GM18526 (cell line): Measurements from ENCODE around the gene RGS7.

Source experiments
- POLR2A ChIP-seq: IDR thresholded peaks from 3 replicates; pipeline ENCODE4 v1.6.1; 2011; ENCODE audit not compliant: insufficient read length; ENCODE audit errors: extremely low read depth

Gene RGS7

DNA sequence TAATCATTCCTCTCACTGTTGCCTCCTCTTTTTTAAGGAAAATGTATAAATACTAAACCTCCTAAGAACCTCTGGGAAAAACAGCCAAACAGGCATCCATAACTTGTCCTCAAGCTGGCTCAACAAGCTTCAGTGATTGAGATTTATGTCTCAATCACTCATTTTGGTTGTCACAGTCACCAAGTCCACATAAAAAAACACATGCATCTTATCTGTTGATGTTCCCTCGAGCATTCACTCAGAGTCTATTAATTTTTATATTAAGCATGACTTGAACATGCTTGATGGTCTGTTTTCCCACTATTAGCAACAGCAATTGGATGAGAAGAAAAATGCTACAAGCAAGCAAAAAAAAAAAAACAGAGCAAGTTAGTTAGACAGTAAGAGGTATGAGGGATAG, 254.3 kb downstream of the RGS7 start:
- TF ChIP-seq POLR2A = no peak

DNA sequence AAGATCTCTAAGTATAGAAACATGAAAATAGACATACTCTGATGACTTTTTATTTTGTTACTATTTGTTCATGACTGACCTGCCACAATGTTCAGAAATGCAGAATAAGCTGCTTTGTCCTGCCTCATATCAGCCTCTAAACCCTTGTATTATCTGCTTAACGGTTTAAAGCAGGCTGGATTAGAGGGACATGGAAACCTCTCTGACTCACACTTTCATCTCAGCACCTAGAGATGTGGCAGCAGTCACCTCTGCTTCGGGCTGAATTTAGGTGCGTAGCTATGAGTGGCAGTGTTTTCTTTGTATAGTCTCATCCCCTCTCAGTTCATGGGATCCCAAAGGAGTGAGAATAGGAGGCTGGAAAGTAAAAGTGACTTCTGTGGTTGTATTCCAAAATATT, 255.4 kb downstream of the RGS7 start:
- TF ChIP-seq POLR2A = no peak

DNA sequence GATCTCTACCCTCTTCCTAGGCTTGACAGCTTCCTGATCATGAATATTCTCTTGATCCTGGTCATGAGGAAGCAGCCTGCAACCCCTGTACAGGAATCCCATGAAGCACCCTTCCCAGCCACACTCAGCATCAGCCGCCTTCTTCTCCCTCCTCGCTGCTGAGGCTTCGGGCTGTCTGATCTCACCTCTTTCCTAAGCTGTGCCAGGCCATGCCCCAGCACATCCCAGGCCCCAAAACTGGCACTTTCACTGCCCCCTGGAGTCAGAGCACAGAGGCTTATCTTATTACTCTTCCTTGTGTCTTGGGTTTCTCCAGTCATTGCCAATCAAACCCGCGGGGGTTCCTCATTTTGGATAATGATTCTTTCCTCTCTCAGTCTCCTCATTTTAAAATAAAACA, 259.5 kb downstream of the RGS7 start:
- no peak for TF ChIP-seq POLR2A

DNA sequence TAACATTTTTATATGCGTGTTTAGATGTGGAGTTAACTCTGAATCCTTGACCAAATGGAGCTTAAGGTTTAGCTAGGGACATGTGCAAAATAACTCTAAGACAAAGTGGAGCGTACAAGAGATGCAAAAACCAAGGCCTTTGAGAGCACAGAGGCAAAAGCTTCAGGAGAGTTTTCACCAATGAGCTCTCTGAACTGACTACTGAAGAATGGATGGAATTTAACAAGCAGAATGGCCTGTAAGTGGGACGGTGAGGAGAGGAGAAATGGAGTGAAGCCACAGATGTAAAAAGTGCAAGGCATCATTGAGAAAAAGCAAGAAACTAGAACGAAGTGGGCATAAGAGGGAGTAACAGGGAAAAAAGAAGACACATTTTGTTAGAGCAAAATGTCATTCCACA, 260.0 kb downstream of the RGS7 start:
- no peak for TF ChIP-seq POLR2A

DNA sequence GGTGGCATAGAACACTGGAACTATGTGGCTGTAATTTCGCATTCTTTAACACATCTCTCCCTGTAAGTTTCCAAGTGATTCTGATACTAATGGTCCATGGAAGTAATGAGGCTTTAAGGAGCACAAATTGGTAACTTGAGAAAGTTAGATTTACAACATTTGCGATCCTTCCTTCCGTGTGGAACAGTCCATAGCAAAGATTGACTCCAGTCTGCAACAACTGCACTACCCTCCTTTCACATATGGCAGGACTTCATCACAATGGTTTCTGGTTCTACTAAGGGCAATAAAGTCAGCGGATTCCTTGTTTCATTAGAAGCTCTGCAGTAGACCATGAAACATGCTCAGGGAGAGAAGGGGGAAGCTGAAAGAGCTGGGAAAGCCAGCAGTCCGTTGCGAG, 261.2 kb downstream of the RGS7 start:
- no peak for TF ChIP-seq POLR2A

DNA sequence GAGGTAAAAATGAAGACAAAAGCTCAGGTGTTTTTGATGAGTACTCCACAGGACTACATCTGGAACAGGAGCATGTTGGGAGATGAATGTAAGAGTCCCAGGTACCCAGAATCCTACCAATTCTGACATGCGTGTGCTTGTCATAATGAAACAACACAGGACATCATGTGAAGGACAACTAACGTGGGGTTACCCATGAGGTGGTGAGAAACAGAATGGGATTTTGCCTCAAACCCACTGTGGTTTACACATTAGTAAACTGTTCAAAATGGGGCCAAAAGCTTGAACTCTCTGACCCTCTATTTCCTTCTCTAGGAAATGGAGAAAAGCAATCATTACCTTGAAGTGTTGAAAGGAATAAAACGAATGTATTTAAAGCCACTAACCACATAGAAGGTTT, 266.2 kb downstream of the RGS7 start:
- no peak for TF ChIP-seq POLR2A

DNA sequence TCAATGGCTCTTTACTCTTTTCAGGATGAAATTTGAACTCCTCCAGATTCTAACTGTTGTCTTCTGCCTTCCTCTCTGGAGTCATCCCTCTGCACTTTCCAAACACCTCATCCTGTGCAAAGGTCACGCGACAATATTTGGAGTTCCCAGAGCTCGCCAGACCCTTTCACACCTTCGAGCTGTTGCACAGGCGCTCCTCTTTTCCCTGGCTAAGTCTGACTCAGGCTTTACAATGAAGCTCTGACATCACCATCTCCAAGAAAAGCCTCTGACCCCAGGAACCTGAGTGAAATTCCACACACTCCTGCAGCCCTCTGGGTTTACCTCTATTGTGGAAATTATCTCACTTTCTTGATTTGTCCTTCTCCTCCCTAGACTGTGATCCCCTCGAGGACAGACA, 270.3 kb downstream of the RGS7 start:
- no peak for TF ChIP-seq POLR2A

DNA sequence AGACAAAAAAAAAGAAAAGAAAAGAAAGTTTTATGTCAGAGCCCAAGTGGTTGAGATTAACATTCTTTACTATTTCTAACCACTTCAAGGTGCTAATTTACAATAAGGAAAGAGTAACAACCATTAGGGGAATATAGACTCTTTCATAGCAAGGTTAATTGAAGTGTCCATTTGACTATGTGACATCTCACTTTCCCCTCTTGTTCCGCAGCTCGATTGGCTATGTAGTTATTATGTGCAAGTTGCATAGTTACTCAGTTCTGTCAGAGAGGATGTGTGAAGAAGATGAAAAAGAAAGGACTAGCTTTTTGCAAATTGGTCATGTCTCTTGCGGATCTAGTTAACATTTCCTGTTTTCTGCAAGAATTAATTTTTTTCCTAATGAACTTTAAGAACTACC, 273.7 kb downstream of the RGS7 start:
- no peak for TF ChIP-seq POLR2A

DNA sequence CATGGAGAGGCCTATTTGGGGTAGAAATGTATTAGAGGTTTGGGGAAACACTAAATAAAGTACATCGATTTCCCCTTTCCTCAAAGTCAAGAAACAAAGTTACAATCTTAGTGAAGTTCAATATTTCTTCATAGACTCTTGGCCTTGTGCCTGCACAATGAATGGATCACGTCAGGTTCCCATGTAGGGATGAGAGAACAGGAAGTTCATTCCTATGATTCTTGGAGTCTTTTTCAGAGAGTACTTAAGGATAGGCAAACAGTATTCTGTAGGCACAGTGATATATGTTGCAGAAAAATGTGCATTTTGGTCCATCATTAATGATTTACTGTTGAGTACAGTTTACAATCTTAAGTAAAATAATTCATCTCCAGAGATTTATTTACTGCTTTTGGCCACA, 275.5 kb downstream of the RGS7 start:
- no peak for TF ChIP-seq POLR2A

DNA sequence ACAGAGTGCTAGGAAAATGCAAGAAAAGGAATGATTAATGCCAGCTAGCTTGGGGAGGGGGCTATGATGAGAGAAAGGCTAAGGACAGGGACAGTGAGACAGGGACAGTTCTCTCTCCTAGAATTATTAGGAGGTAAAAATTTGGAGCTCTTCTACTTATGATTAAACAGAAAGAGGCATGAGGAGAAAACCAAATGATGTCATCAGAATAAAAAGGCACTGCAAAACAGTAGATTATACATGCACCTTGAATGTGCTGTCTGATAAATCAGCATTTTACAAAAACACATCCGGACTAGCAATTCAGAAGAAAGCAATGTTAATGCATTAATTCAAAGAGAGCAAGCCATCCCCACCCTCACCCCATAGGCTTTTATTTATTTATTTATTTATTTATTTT, 277.5 kb downstream of the RGS7 start:
- no peak for TF ChIP-seq POLR2A

DNA sequence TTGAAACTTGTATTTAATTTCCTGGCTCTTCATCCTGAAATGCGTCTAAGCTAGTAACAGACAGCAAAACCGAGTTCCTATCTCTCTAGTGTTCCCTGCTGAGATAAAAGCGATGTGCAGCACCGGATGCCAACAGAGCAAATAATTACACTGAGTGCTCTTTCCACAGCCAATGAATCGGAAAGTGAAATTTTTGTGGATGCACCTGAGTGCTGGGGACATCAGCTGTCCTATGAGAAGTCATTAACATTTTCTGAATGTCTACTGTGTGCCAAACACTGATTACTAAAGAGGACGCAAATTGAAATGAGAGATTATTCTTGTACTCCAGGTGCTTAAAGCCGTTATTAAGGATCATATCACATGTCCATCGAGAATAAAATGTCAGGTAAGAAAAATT, 278.0 kb downstream of the RGS7 start:
- TF ChIP-seq POLR2A = no peak

DNA sequence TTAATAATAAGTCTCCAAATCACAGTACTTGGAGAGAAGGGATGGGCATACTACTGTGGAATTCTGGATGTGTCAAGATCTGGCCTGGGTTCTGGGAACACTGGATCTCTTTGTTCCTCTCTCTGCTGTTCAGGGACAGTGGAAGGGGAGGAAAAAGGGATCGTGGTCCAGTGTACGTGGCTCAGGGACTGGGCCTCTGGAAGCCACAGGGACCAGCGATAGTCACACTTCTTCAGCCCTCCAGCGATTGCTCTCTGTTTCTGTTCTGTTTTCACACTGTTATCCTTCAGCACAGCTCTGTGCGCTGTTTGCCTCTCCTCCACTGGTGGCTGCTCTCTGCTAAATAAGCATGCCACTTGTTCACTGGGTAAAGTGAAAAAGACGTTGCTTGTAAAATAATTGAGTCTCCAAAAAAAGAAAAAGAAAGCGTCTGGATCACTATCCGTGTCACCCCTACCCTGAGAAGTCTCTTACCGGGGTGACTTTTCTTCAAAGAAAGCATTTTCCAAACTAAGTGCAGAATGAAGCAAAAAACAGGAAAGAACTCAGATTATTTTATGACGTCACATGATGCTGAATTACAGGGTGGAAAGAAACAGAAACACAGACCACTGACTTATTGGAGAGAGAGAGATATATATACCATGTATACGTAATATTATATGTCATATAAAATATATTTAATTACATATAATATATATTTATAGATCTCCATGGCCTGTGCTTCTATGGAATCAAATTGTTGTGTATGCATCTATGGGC, 279.4 kb downstream of the RGS7 start:
- no peak for TF ChIP-seq POLR2A

DNA sequence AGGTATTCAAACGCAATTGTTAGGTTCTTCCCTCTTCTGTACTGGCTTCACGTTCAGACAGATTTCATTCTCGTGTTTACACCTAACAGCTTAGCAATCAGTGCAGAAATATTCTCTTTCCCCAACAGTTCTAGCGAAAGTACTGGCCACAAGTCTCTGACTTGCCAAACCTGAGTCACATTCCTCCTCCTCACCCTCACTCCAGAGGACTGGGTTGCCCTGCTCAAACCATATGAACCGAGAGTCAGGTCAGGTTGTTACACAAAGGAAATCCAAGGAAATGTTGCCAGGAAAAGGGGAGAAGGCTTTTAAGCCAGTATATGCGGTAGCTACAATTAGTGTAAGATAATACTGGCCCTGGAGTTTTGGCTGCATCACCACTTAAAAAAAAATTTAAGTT, 282.5 kb downstream of the RGS7 start:
- no peak for TF ChIP-seq POLR2A

DNA sequence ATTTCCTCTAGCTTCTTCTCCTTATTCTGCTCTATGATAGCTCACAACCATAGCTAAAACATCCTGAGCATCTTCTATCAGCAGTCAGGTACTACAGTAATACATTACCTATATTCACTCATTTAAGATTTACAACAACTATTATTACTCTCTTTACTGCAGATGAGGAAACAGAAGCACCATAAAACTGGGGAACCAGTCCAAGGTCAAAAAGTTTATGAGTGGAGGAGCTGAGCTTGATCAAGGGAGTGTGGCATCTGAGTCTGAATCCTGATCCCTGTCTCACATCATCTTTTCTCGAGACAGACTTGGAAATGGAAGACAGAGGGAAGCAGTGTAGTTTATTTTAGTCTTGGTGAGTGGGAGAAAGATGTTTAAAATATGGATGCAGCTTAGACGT, 288.6 kb downstream of the RGS7 start:
- no peak for TF ChIP-seq POLR2A

DNA sequence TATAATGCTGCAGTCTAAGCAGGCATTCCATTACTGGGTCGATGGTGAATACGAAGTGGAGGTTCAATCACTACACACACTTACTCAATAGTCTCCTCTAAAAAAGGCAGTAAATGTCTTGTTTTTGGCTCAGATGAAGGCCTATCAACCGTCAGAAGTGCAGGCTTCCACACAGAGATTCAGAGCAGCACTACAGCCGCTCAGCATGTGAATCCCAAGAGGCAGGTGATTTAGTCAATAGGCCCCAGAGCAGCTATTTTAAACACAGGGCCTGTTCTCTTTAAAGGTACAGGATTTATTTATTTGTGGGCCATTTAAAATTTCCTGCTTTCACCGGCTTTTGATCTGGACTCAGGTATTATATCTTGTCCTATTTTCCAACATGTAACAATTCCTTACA, 293.7 kb downstream of the RGS7 start:
- no peak for TF ChIP-seq POLR2A

DNA sequence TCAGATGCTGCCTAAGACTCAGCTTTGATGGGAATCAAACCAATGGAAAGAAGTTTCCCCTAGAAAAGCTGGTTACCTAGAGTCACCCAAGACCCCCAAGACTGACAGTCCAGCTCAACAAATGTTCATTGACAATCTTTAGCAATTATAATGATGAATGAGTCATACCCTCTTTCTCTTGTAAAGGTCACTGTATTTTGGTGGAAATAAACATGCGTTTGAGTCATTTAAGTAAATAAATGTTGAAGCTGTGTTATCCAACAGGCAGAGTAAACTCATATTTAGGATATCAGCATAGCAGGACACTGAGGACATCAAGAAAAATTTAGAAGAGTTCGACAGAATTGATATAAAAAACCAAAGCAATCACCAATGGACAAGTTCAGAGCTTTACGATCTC, 295.9 kb downstream of the RGS7 start:
- no peak for TF ChIP-seq POLR2A

DNA sequence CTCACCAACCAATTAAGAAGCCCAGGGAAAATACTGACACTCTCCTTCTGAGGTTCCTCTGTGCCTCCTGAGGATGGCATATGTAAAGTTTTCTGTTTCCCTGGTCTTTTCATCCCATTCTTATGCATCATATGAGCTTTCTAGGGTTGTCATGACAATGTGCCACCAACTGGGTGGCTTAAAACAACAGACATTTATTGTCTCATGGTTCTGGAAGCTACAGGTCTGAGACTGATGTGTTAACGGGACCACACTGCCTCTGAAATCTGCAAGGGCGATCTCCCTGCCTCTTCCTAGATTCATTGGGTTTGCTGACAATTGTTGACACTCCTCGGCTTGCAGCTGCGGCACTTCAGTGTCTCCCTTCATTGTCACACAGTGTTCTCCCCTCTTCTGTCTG, 308.4 kb downstream of the RGS7 start:
- no peak for TF ChIP-seq POLR2A

DNA sequence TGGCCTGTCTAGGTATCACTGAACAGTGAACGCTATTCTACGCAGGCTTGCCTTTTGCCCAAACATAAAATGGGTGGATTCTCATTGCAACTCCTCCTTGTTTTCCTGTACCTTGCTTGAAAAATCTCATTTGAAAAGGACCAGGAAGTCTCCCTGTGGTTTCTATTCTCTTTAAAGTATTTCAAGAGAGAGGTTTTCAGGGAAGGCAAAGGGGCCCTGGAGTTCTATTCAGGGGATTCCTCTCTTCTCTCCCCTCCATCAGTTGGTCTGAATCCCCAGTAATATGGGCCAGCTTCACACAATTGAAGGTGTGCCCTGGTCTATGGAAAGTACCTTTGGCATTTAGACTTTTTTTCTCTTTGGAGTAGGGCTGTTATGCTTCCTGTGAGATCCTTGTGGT, 311.3 kb downstream of the RGS7 start:
- no peak for TF ChIP-seq POLR2A

DNA sequence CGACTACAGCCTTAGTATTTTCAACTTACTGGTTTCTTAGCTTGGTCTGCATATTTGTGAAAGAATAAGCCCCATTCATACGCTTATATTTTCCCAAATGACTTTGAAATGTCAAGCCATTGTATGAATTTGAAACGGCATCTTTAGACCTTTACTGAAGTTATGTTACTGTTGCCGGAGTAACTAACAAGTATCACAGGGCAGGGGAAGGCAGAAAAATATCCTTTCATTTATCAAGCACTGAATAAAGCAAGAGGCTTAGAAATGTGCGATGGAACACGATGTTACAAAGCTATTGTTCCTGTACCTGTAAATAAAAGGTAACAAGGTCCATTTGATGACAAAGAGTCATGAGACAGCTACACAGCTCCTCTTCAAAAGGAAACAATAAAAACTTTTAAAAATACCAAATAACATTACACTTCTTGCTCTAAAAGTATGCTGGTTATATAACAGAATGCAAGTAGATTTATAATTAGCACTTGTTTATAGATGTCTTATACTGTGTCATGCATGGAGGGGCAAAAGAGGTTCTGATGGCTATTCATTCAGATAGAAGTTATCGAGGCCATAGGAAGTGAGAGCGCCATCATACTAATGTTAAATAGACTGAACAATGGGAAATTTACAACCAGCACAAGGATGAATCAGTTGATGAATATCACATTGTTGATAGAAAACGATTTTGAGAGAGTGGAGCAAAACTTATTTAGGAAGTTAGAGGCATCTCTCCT, 322.6 kb downstream of the RGS7 start:
- TF ChIP-seq POLR2A = no peak
